ENCODE data around the gene RUNX1.
"Not testable (repeated sequence)": the region's sequence is repeated elsewhere in the genome, so short reads cannot be mapped to it uniquely, and the experiment has no call there.

RUNX1 gene

GRCh38 chr21:34993521-34993921, 55.6 kb downstream of the RUNX1 start:
- H3K36me3 ChIP-seq (ENCODE audit: control insufficient read depth, insufficient read depth, low read length); H3K9me3 ChIP-seq (ENCODE audit: control insufficient read depth, low read length); H3K4me3 ChIP-seq (ENCODE audit: low read length); H3K9ac ChIP-seq (ENCODE audit: low read length); H3K4me1 ChIP-seq (ENCODE audit: control insufficient read depth, insufficient read depth, low read length); H3K27me3 ChIP-seq (ENCODE audit: control insufficient read depth, insufficient read depth, low read length): not testable (repeated sequence)

- no peaks in the 10 kb centered on the region for H3K4me1 ChIP-seq (ENCODE audit: control insufficient read depth, insufficient read depth, low read length)
- H3K36me3 ChIP-seq (ENCODE audit: control insufficient read depth, insufficient read depth, low read length), result no peaks in the 10 kb centered on the region
- H3K27me3 ChIP-seq (ENCODE audit: control insufficient read depth, insufficient read depth, low read length), result no peaks in the 10 kb centered on the region
- no peaks in the 10 kb centered on the region for H3K9me3 ChIP-seq (ENCODE audit: control insufficient read depth, low read length)
- no peak overlapping the region for H3K9ac ChIP-seq (ENCODE audit: low read length)
- H3K4me3 ChIP-seq (ENCODE audit: low read length), result no peak overlapping the region
Measured at GRCh38 chr21:34992736-34993398, 56.2 kb downstream of the RUNX1 start.

GRCh38 chr21:34992180-34992579, 56.9 kb downstream of the RUNX1 start:
- Histone ChIP-seq H3K27me3 (ENCODE audit: control insufficient read depth, insufficient read depth, low read length) (no peaks in the 10 kb centered on the region), H3K9ac (ENCODE audit: low read length) (no peak overlapping the region), H3K4me1 (ENCODE audit: control insufficient read depth, insufficient read depth, low read length) (peaks cover under 1% of the 10 kb centered on the region), H3K4me3 (ENCODE audit: low read length) (no peak overlapping the region), H3K9me3 (ENCODE audit: control insufficient read depth, low read length) (no peaks in the 10 kb centered on the region), H3K36me3 (ENCODE audit: control insufficient read depth, insufficient read depth, low read length) (no peaks in the 10 kb centered on the region)

- Histone ChIP-seq H3K4me1 (ENCODE audit: control insufficient read depth, insufficient read depth, low read length) (peaks cover 6% of the 10 kb centered on the region), H3K27me3 (ENCODE audit: control insufficient read depth, insufficient read depth, low read length) (no peaks in the 10 kb centered on the region), H3K9ac (ENCODE audit: low read length) (no peak overlapping the region)
Measured at GRCh38 chr21:34991366-34991957, 57.6 kb downstream of the RUNX1 start.

GRCh38 chr21:34990842-34991241, 58.3 kb downstream of the RUNX1 start:
- H3K4me1 ChIP-seq (ENCODE audit: control insufficient read depth, insufficient read depth, low read length), result peaks cover 6% of the 10 kb centered on the region
- no peak overlapping the region for H3K9ac ChIP-seq (ENCODE audit: low read length)
- no peak overlapping the region for H3K4me3 ChIP-seq (ENCODE audit: low read length)
- no peaks in the 10 kb centered on the region for H3K9me3 ChIP-seq (ENCODE audit: control insufficient read depth, low read length)
- no peaks in the 10 kb centered on the region for H3K27me3 ChIP-seq (ENCODE audit: control insufficient read depth, insufficient read depth, low read length)
- H3K36me3 ChIP-seq (ENCODE audit: control insufficient read depth, insufficient read depth, low read length), result no peaks in the 10 kb centered on the region

More at GRCh38 chr21:34991366-34991957, 57.6 kb downstream of the RUNX1 start:
- H3K36me3 ChIP-seq (ENCODE audit: control insufficient read depth, insufficient read depth, low read length), result no peaks in the 10 kb centered on the region
- no peak overlapping the region for H3K4me3 ChIP-seq (ENCODE audit: low read length)
- no peaks in the 10 kb centered on the region for H3K9me3 ChIP-seq (ENCODE audit: control insufficient read depth, low read length)

- peaks cover 6% of the 10 kb centered on the region for H3K4me1 ChIP-seq (ENCODE audit: control insufficient read depth, insufficient read depth, low read length)
- no peak overlapping the region for H3K9ac ChIP-seq (ENCODE audit: low read length)
- H3K9me3 ChIP-seq (ENCODE audit: control insufficient read depth, low read length), result no peaks in the 10 kb centered on the region
- H3K36me3 ChIP-seq (ENCODE audit: control insufficient read depth, insufficient read depth, low read length), result no peaks in the 10 kb centered on the region
- no peak overlapping the region for H3K4me3 ChIP-seq (ENCODE audit: low read length)
- no peaks in the 10 kb centered on the region for H3K27me3 ChIP-seq (ENCODE audit: control insufficient read depth, insufficient read depth, low read length)
Measured at GRCh38 chr21:34989337-34990151, 59.6 kb downstream of the RUNX1 start.

- Histone ChIP-seq H3K27me3 (ENCODE audit: control insufficient read depth, insufficient read depth, low read length) (no peaks in the 10 kb centered on the region), H3K4me1 (ENCODE audit: control insufficient read depth, insufficient read depth, low read length) (peaks cover 6% of the 10 kb centered on the region), H3K36me3 (ENCODE audit: control insufficient read depth, insufficient read depth, low read length) (no peaks in the 10 kb centered on the region), H3K4me3 (ENCODE audit: low read length) (no peak overlapping the region), H3K9me3 (ENCODE audit: control insufficient read depth, low read length) (no peaks in the 10 kb centered on the region), H3K9ac (ENCODE audit: low read length) (no peak overlapping the region)
Measured at GRCh38 chr21:34988625-34989024, 60.5 kb downstream of the RUNX1 start.

GRCh38 chr21:34988139-34988538, 61.0 kb downstream of the RUNX1 start:
- Histone ChIP-seq H3K27me3 (ENCODE audit: control insufficient read depth, insufficient read depth, low read length) (no peaks in the 10 kb centered on the region), H3K9ac (ENCODE audit: low read length) (no peak overlapping the region)

GRCh38 chr21:34987501-34988072, 61.5 kb downstream of the RUNX1 start:
- no peak overlapping the region for H3K9ac ChIP-seq (ENCODE audit: low read length)
- H3K9me3 ChIP-seq (ENCODE audit: control insufficient read depth, low read length), result no peaks in the 10 kb centered on the region
- no peaks in the 10 kb centered on the region for H3K36me3 ChIP-seq (ENCODE audit: control insufficient read depth, insufficient read depth, low read length)
- no peaks in the 10 kb centered on the region for H3K27me3 ChIP-seq (ENCODE audit: control insufficient read depth, insufficient read depth, low read length)
- H3K4me3 ChIP-seq (ENCODE audit: low read length), result no peak overlapping the region
- peaks cover 6% of the 10 kb centered on the region for H3K4me1 ChIP-seq (ENCODE audit: control insufficient read depth, insufficient read depth, low read length)

More at GRCh38 chr21:34988139-34988538, 61.0 kb downstream of the RUNX1 start:
- Histone ChIP-seq H3K4me1 (ENCODE audit: control insufficient read depth, insufficient read depth, low read length) (peaks cover 6% of the 10 kb centered on the region), H3K9me3 (ENCODE audit: control insufficient read depth, low read length) (no peaks in the 10 kb centered on the region), H3K36me3 (ENCODE audit: control insufficient read depth, insufficient read depth, low read length) (no peaks in the 10 kb centered on the region), H3K4me3 (ENCODE audit: low read length) (no peak overlapping the region)

- Histone ChIP-seq H3K9me3 (ENCODE audit: control insufficient read depth, low read length) (no peaks in the 10 kb centered on the region), H3K4me1 (ENCODE audit: control insufficient read depth, insufficient read depth, low read length) (peaks cover 6% of the 10 kb centered on the region), H3K4me3 (ENCODE audit: low read length) (no peak overlapping the region), H3K36me3 (ENCODE audit: control insufficient read depth, insufficient read depth, low read length) (no peaks in the 10 kb centered on the region), H3K27me3 (ENCODE audit: control insufficient read depth, insufficient read depth, low read length) (no peaks in the 10 kb centered on the region), H3K9ac (ENCODE audit: low read length) (no peak overlapping the region)
Measured at GRCh38 chr21:34986561-34987500, 62.3 kb downstream of the RUNX1 start.

GRCh38 chr21:34984356-34985058, 64.6 kb downstream of the RUNX1 start:
- Histone ChIP-seq H3K9ac (ENCODE audit: low read length) (no peak overlapping the region), H3K9me3 (ENCODE audit: control insufficient read depth, low read length) (no peaks in the 10 kb centered on the region), H3K36me3 (ENCODE audit: control insufficient read depth, insufficient read depth, low read length) (no peaks in the 10 kb centered on the region), H3K27me3 (ENCODE audit: control insufficient read depth, insufficient read depth, low read length) (no peaks in the 10 kb centered on the region), H3K4me1 (ENCODE audit: control insufficient read depth, insufficient read depth, low read length) (peaks cover 6% of the 10 kb centered on the region), H3K4me3 (ENCODE audit: low read length) (no peak overlapping the region)

Measured in mucosa of stomach (tissue), 1 donor.